GM19463 (cell line): Measurements from ENCODE around the gene APBA1.

Experiments
- ATAC-seq: cut with Tn5 transposase; IDR thresholded peaks from one replicate; pipeline ENCODE4 v1.9.1; 2021; ENCODE audit warnings: mild to moderate bottlenecking, moderate library complexity; ENCODE audit not compliant: unreplicated experiment

APBA1 gene

DNA sequence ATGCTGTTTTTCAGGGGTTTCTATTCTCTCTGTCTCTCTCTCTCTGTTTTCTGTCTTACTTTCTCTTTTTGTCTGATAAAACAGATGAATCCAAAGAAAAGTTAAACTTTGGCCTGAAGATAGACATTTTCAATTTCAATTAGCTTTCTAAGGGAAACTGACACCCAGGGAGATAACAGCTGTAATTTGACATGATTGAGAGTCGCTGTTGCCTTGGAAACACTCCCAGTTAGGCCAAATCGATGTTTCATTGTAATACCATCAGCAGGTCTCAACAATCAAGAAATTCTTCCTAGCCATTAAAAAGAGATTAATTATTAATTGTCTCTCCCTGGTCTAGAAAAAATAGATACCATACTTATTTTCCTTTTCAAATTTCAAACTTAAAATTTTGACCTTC, 294.2 kb downstream of the APBA1 start:
- ATAC-seq = no peak
